HG03097 (cell line): ENCODE measurements around the gene HERC5.
"Not testable (repeated sequence)": the region's sequence is repeated elsewhere in the genome, so short reads cannot be mapped to it uniquely, and the experiment has no call there.

Source experiments
- ATAC-seq: cut with Tn5 transposase; IDR thresholded peaks from one replicate; pipeline ENCODE4 v1.9.1; 2021; ENCODE audit not compliant: unreplicated experiment, low FRiP score

Gene HERC5

GRCh38 chr4:88456670-88457306 lies at the start of gene HERC5:
TSS of gene HERC5 (plus strand) at chr4:88457119. CDS start at chr4:88457270, 151 bp downstream.
- peak; percentile 87 for ATAC-seq

GRCh38 chr4:88409206-88409605 lies 47.7 kb upstream of the HERC5 start:
- ATAC-seq = no peak

GRCh38 chr4:88409789-88410188 lies 47.1 kb upstream of the HERC5 start:
- ATAC-seq = no peak

GRCh38 chr4:88411491-88412096 lies 45.3 kb upstream of the HERC5 start:
- ATAC-seq = no peak

- no peak for ATAC-seq
Measured at GRCh38 chr4:88413801-88414200, 43.1 kb upstream of the HERC5 start.

- ATAC-seq = no peak
Measured at GRCh38 chr4:88414755-88415154, 42.2 kb upstream of the HERC5 start.

- ATAC-seq = no peak
Measured at GRCh38 chr4:88415982-88416381, 40.9 kb upstream of the HERC5 start.

- ATAC-seq = no peak
Measured at GRCh38 chr4:88418411-88418810, 38.5 kb upstream of the HERC5 start.

- ATAC-seq = no peak
Measured at GRCh38 chr4:88419874-88420273, 37.0 kb upstream of the HERC5 start.

GRCh38 chr4:88420844-88421243 lies 36.1 kb upstream of the HERC5 start:
- no peak for ATAC-seq

GRCh38 chr4:88422403-88422802 lies 34.5 kb upstream of the HERC5 start:
- no peak for ATAC-seq

GRCh38 chr4:88429401-88429800 lies 27.5 kb upstream of the HERC5 start:
- ATAC-seq = no peak

GRCh38 chr4:88435987-88436693 lies 20.8 kb upstream of the HERC5 start:
- ATAC-seq = no peak

GRCh38 chr4:88437873-88438272 lies 19.0 kb upstream of the HERC5 start:
- ATAC-seq = not testable (repeated sequence)

GRCh38 chr4:88439161-88439760 lies 17.7 kb upstream of the HERC5 start:
- ATAC-seq = no peak

- ATAC-seq = no peak
Measured at GRCh38 chr4:88440146-88440545, 16.8 kb upstream of the HERC5 start.

- no peak for ATAC-seq
Measured at GRCh38 chr4:88441696-88442095, 15.2 kb upstream of the HERC5 start.

- no peak for ATAC-seq
Measured at GRCh38 chr4:88442689-88443191, 14.2 kb upstream of the HERC5 start.

GRCh38 chr4:88443486-88443885 lies 13.4 kb upstream of the HERC5 start:
- no peak for ATAC-seq

- no peak for ATAC-seq
Measured at GRCh38 chr4:88445252-88445651, 11.7 kb upstream of the HERC5 start.

GRCh38 chr4:88446124-88446523 lies 10.8 kb upstream of the HERC5 start:
- no peak for ATAC-seq
